ENCODE measurements around the gene SLC35F1. TPM values are rescaled to one million over a fixed set of nuclear protein-coding genes. Genes with fewer than 3 reads are reported as not detected.

The SLC35F1 gene
- polyA plus RNA-seq, 1 donor (not counting 4 experiments of a cell fraction or from before 2014, with no cell fraction given) = not detected

DNA sequence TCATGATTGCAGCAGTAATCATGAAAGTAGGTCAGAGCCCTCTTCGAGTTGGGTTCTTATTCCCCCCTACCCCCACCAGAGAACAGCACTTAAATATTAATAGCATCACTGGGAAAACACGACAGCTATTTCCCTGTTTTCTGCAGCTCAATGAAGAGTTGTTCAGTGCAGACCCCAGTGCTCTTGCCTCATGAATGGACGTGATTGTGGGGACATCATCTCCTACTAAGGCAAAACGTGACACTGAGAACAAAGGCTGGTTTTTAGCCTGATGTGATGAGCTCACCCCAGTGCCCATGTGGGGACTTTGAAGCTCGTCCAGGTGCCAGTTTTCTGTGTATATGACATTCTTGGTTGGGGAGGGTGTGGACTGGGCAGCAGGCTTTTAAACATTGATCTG is 105.9 kb downstream of the SLC35F1 start:
- no peaks in the 10 kb centered on the region for H3K27me3 ChIP-seq (ENCODE audit: control insufficient read depth, extremely low read depth, insufficient read depth, low read length)
- H3K9ac ChIP-seq (ENCODE audit: control insufficient read depth, extremely low read depth, insufficient read depth, low read length) = no peak overlapping the region
- H3K9me1 ChIP-seq (ENCODE audit: control insufficient read depth, extremely low read depth, insufficient read depth, low read length) = no peaks in the 10 kb centered on the region
- H3K4me2 ChIP-seq (ENCODE audit: control insufficient read depth, extremely low read depth, insufficient read depth, low read depth, low read length) = no peak overlapping the region
- no peaks in the 10 kb centered on the region for H4K20me1 ChIP-seq (ENCODE audit: control insufficient read depth, extremely low read depth, insufficient read depth, low read length)
- dilution Hi-C loops (cut with MboI; ENCODE audit: extremely low pct_ligation_motif_present, low sequenced_read_pairs) = no loop called here
- no peak overlapping the region for H3K27ac ChIP-seq (ENCODE audit: control insufficient read depth, insufficient read depth, low read length)
- DNase-seq (ENCODE audit: low read depth, low spot score) (no peak), FAIRE-seq (no peak)
- H3K9me3 ChIP-seq (ENCODE audit: control insufficient read depth, low read depth, low read length) = no peaks in the 10 kb centered on the region
- H2AFZ ChIP-seq (ENCODE audit: control insufficient read depth, low read length) = no peak overlapping the region
- no peaks in the 10 kb centered on the region for H3K4me1 ChIP-seq (ENCODE audit: control insufficient read depth, extremely low read depth, insufficient read depth, low read length)
- TF ChIP-seq CTCF (optimal IDR thresholded peaks at IDR 0.05 in 1 of 3, IDR thresholded peaks at IDR 0.05 in 1 of 3, conservative IDR thresholded peaks at IDR 0.05 in 1 of 3; ENCODE audit: extremely low read depth in 1 of 3, insufficient read depth in 2 of 3, low read length in 3 of 3) = no peak
- H3K79me2 ChIP-seq (ENCODE audit: control insufficient read depth, insufficient read depth, low read length) = no peaks in the 10 kb centered on the region
- H3K4me3 ChIP-seq (ENCODE audit: control insufficient read depth in 2 of 3, extremely low read depth in 1 of 3, insufficient read depth in 2 of 3, low read depth in 1 of 3, low read length in 3 of 3) = no peak overlapping the region
- H3K36me3 ChIP-seq (ENCODE audit: control insufficient read depth in 2 of 2, extremely low read depth in 1 of 2, insufficient read depth in 2 of 2, low read length in 2 of 2) = no peaks in the 10 kb centered on the region

- Histone ChIP-seq H3K27me3 (ENCODE audit: control insufficient read depth, extremely low read depth, insufficient read depth, low read length) (no peaks in the 10 kb centered on the region), H2AFZ (ENCODE audit: control insufficient read depth, low read length) (no peak overlapping the region), H3K4me3 (ENCODE audit: control insufficient read depth in 2 of 3, extremely low read depth in 1 of 3, insufficient read depth in 2 of 3, low read depth in 1 of 3, low read length in 3 of 3) (no peak overlapping the region), H3K9me3 (ENCODE audit: control insufficient read depth, low read depth, low read length) (no peaks in the 10 kb centered on the region), H3K9ac (ENCODE audit: control insufficient read depth, extremely low read depth, insufficient read depth, low read length) (no peak overlapping the region), H3K36me3 (ENCODE audit: control insufficient read depth in 2 of 2, extremely low read depth in 1 of 2, insufficient read depth in 2 of 2, low read length in 2 of 2) (no peaks in the 10 kb centered on the region), H3K4me1 (ENCODE audit: control insufficient read depth, extremely low read depth, insufficient read depth, low read length) (no peaks in the 10 kb centered on the region), H3K27ac (ENCODE audit: control insufficient read depth, insufficient read depth, low read length) (no peak overlapping the region), H3K9me1 (ENCODE audit: control insufficient read depth, extremely low read depth, insufficient read depth, low read length) (no peaks in the 10 kb centered on the region), H3K4me2 (ENCODE audit: control insufficient read depth, extremely low read depth, insufficient read depth, low read depth, low read length) (no peak overlapping the region), H4K20me1 (ENCODE audit: control insufficient read depth, extremely low read depth, insufficient read depth, low read length) (no peaks in the 10 kb centered on the region), H3K79me2 (ENCODE audit: control insufficient read depth, insufficient read depth, low read length) (no peaks in the 10 kb centered on the region)
- no peak for DNase-seq (ENCODE audit: low read depth, low spot score)
- no peak for FAIRE-seq
- TF ChIP-seq EZH2 (IDR thresholded peaks at IDR 0.05; ENCODE audit: low read length) (no peak), CTCF (optimal IDR thresholded peaks at IDR 0.05 in 1 of 3, IDR thresholded peaks at IDR 0.05 in 1 of 3, conservative IDR thresholded peaks at IDR 0.05 in 1 of 3; ENCODE audit: extremely low read depth in 1 of 3, insufficient read depth in 2 of 3, low read length in 3 of 3) (no peak)
- dilution Hi-C loops (cut with MboI; ENCODE audit: extremely low pct_ligation_motif_present, low sequenced_read_pairs) = no loop called here
These were observed 109.5 kb downstream of the SLC35F1 start for GRCh38 chr6:118016532-118016931.
